ENCODE data around the gene CAMK2B.

The CAMK2B gene

DNA sequence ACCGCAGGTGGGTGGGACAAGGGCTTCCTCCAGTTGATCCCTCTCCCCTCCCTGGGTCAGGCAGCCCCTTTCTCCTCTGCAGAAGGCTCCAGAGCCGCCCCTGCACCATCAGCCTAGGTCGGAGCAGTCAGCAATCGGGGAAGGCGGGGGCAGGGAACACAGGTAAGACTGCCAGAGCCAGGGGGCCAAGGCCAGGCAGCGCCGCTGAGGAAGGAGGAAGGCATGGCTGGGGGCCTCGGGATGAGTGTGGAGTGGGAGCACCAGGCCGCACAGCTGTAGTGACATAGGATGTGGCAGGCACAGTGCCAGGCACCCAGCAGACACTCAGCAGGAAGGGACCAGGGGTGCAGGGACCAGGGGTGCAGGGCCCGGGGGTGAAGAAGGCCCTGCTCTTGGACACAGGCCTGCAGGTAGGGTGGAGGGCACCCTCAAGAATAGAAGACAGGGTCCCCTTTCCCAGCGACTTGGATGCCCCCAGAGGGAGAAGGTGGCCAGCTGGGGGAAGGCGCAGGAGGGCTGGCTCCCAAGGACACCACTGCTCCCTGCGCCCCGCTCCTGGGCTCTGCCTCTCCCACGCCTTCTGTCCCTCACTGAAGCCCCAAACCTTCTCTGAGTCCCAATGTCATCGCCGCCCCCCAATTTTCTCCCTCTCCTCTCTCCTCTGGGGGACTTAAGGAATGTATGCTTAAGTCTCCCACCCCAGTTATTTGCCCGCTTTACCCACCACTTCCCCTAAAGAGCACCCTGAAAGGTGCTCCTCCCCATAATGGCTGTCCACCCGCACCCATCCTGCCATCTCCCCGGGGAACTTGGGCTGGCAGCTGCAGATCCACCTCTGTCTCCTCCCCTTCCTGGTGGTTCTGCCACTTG is 38.5 kb downstream of the CAMK2B start:
- DNase-seq: no peak

DNA sequence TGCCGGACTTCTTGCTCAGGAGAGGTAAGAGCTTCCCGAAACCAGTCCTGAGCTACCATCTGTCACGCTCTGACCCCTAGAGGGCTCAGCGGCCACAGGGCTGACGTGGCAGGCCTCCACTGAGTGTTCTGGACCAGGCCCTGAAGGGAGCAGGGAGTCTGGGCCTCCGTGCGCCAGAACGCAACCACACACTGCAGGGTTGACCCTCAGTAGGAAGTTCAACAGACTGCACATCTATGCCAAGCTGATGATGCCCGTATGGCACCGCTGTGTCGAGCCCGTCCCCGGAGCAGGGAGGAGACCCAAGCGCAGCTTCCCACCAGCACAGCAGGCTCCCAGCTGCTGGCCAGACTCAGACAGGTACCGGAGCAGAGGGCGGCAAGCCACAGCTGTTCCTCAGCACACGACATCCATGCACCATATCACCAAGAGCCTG is 39.2 kb downstream of the CAMK2B start:
- DNase-seq: no peak

DNA sequence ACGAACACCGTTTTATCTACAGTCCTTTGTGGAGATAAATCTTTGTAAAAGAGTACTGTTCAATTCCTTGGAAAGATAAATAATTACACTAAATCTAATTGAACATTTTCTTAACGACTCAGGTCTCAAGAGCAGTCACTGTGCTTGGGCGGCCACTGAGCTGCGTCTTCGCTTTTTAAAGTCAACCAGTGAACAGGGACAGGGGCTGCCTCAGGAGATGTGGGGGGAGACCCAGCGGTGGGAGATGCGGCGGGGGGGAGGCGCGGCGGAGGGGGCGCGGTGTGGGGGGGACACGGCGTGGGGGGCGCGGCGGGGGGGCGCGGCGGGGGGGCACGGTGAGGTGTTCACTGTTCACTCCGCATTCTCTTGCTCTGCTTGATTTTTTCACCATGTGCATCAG is 39.8 kb downstream of the CAMK2B start:
- no peak for DNase-seq

DNA sequence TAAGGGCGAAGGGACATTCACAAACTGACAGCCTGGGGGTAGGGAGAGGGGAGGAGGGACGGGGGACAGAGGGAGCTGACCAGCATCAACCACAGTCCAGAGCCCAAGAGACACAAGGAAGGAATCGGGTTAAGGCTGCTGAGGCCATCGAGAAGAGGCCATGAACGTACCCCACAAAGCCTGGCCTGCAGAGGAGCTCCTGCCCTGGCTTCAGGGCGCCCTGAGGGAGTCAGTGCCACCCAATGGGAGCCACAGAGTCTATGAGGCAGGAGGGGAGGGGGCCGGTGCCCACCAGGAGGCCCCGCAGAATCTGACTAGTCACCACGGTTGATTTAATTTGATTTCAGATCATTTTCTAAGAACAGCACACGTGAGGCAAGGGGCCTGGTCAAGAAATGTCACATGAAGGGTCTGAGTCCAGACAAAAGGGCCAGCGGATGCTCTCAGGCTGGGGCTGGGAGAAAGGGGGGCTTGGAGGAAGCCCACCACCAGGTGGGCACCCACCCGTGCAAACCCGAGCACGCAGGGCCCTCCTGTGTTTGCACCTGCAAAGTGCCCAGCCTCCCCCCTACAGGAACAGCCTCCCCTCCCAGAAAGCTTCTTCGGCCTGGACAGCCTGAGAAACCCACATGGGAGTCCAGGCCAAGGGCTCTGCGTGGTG is 40.4 kb downstream of the CAMK2B start:
- no peak for DNase-seq

DNA sequence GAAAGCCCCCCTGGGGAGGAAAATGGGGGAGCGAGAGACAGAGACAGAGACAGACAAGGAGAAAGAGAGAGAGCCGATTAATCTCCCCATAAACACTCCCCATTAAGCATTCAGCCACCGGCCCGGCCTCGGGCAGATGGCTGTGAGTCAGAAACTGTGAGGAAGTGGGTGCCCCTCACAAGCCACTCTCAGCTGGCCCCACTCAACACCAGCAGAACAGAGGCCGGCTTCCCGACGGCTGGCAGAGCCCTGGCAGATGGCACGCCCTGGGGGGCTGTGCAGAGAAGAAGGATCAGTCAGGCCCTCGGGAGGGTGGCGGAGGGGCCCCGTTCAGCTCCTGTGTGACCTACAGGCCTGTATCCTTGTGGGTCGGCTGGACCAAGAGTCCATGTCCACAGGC is 41.2 kb downstream of the CAMK2B start:
- no peak for DNase-seq

DNA sequence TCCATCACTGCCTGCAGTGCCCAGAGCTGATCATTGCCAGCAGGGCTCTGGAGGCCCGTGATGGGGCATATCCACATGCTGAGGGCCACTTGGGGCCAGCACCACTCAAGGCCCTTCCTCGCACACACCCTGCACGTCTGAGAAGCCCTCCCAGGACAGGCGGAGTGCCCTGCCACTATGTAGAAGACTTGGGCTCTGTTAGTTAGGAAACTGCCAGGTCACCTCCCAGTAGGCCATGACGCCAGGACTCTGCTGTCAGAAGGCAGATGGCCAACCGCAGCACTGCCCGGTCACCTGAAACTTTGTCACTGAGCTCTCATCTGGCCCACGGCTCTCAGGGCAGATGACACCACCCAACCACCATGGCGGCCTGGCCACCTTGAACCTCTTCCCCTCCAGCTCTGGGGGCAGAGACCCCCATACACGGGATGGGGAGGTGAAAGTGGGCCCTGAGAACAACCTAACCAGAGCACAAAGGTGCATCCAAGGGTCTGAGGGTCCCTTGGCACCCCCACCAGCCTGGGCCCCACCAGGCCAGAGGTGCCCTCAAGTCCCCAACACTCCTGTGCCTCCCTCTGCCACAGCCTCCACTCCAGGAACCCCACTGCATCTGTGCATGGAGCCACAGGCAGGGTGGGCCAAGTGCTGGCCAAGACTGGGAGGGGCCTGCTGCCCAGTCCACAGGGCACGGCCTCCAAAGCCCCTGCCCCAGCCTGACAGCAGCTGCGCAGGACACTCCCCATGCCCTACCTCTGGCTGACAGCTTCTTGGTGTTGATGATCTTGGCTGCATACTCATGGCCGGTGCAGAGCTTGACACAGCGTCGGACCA is 41.8 kb downstream of the CAMK2B start:
- DNase-seq: no peak

DNA sequence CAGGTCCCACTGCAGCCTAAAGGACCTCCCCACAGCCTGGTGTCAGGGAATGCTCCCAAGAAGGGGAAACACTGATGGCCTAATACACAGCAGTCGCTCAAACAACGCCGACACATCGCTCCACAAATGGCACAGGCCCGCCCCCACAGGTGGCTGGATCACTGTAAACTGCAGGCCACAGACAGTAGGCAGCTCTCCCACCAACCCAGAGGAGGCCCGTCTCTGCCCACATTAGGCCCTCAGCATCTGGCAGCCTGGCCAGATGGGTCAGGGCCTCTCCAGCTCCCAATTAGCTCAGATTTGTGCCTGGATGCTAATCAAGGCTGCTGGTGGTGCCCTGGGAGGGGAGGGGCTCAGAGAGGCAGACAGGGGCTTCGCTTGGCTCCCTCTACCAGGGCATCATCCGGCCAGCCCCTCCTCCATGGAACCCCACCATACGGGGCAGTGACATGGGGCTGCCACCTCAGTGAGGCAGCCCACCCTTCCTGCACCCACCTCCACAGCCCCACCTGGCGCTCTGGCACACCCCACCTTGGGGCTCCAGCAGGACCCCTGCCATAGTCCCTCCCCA is 42.7 kb downstream of the CAMK2B start:
- no peak for DNase-seq

DNA sequence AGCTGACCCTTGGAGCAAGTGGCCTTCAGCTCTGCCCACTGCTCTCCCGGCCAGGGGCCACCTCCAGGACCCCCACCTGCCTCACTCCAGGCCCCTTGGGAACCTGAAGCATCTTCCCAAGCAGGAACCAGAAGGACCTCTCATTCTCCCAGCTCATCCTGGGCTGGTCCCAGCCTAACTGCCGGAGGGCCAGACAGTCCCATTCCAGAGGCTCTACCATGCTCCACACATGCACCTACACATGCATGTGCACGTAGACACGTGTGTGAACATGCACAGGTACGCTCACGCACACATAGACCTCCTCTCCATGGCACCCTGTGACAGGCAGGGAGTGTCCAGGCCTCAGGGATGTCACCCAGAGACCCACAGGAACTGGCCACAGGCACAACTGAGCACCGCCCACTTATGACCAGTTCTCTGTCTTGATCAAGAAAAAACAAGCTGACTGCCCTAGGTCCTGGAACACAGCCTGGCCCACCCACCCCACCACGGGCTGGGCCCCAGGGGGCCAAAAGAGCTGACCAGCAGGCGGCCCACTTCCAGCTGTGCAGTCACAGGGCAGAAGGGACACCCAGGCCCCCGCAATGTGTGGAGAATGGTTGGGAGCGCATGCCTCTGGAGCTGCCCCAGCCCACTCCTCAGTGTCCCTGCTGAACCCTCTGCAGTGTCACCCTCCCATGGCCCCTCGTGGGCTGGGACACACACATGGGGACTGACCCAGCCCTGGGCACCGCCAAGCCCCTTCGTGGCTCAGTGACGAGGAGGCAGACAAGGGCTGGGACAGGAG is 43.4 kb downstream of the CAMK2B start:
- no peak for DNase-seq

DNA sequence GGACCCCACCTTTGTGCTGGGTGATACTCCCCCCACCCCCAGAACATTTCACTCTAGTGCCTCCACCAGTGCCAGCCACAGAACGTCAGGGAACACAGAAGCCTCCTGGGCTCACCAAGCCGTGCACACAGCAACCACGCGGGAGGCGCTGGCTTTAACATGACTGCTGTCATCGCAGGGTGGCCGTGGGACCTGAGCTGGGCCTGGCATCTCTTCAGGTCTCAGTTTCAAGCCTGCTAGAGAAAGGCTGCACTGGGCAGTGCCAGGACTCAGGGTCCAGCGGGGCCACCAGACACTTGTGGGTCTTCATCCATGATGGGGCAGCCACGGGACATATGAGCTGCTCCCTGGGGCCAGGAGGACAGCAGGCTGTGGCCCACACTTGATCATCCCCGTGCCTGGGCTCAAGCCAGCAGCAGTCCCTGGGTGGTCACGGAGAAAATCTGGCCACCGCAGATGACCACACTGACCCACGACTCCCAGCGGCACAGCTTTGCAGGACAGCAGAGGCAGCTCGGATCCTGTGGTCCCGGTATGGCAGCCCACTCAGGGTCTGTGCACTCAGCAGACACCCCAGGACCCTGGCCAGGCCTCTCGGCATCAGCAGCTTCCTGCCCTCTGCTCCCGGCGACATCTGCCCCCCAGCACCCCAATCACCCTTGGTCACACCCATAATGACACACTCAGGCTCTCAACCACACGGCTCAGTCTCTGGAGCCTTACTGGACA is 44.2 kb downstream of the CAMK2B start:
- DNase-seq: no peak

DNA sequence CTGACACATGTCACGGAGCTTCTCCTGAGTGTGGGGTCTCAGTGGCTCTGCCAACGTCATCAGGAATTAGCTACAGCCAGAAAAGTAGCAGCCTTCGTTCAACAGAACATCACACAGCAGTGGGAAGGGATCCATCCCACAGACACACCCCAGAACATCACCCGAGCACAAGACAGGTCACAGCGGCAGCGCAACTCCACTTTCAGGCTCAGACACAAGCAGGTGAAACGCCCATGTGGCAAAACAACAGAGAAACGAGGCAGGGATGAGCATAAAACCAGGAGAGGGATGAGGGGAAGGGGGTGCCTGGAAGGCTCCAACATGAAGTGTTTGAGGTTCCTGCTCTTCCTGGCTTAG is 44.8 kb downstream of the CAMK2B start:
- no peak for DNase-seq

DNA sequence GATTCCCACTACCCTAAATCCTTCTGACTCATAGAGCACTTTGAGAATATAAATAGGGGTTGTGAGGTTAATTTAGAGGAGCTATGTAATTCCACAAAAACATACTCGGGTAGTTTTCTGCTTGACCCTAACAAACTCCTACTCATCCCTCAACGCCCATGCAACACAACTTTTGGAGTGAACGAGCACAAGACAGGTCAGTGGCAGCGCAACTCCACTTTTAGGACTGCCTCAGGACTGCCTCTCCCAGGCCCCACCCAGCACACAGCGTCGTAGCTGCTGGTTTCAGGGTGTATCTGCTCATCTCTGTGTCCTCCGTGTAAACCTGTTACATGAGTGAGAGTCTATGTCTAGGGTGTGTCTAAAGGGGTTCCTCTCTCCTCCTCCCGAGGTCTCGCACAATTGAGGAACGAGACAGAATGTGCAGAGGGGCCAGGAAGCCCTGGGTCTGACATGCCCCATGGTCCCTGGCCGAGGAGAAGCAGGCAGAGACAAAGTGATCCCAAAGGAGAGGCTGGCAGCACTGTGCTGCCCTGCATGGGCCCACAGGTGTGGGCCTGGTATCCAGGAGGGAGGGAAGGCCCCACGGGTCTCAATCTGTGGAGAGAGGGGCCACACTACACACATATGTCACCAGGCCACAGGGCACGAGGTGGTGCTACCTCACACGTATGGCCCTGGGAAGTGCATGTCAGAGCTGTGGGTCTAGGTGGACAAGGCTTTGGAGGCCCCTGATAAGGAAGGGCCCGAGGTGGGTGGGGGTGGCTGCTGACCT is 45.5 kb downstream of the CAMK2B start:
- no peak for DNase-seq

DNA sequence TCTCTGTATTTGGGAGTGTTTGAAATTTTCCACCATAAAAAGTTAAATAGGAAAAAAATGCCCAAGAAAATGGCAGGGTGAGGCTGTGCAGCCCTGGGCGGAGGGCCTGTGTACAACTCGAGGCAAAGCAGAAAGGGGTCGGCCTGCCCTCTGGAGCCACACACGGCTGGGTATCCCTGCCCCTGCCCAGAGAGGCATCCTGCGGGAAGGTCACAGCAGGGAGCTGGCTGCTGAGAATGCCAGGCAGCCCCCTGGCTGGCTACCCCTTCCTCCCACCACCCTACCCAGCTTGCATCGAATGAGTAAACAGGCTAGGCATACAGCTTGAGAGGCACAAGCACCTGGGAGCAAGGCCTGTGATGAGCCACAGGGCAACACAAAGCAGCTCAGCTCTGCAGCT is 46.1 kb downstream of the CAMK2B start:
- no peak for DNase-seq

DNA sequence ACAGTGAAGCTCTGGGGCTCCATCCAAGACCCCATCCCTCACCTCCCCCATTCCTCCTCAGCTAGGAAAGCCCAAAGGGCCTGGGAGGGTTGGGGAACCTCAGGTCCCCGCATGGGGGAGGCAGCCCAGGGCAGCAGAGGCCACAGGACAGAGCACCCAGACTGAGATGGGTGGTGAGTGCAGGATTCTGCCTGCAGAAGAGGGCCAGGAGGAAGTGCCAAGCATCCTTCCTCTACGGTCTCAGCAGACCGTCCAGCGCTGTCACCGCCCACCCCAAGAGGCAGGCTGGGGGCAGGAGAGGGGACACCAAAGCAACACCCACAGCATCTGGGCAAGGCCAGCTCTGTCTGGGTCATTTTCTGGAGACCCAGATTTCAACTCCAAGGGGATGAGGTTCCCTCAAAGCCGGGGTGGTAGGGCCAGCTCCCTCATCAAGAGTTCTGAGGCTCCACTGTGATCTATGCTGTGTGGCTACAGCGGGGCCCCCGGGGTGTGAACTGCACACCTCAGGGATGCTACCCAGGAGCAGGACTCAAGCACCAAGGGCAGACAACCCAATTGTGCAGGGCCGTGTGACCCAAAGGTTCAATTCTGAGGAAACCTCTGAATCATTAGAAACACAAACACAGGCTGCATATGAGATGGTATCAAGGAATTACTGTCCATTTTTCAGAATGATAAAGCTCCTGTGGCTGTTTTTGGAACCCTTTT is 46.8 kb downstream of the CAMK2B start:
- DNase-seq: no peak

DNA sequence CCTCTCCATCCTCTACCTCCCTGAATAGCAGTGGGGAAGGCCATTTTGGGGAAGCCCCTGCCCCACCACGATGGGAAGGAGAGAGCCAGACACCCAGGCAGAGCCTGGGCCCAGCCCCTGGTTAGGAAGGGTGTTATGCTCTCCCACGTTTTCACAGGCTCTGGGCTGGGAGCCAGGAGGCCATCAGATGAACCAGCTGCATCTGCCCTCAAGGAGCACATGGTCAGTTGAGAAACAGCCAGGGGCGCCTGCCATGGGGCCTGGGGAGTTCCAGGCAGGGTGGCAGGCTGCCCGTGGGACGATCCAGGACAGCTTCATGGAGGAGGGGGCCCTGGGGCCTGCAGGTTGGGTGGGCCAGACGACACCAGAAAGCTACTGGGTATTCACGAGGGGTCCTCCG is 47.5 kb downstream of the CAMK2B start:
- no peak for DNase-seq

DNA sequence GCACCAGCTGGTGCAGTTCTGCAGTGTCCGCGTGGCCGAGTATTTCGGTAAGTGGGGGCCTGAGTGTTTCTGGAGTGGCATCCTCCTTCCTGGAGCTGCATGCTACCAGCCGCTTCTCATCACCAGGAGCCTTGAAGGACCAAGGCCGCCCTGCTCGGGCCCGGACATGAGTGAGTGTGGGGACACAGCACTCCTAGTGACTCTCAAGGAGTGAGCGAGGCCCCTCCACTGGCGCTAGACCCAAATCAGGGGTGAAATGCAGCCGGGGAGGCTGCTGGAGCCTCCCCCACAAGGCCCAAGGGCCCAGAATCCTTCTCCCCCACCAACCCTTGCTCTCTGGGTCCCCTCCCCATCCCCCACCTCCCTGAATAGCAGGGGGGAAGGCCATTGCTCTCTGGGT is 48.0 kb downstream of the CAMK2B start:
- DNase-seq: no peak

DNA sequence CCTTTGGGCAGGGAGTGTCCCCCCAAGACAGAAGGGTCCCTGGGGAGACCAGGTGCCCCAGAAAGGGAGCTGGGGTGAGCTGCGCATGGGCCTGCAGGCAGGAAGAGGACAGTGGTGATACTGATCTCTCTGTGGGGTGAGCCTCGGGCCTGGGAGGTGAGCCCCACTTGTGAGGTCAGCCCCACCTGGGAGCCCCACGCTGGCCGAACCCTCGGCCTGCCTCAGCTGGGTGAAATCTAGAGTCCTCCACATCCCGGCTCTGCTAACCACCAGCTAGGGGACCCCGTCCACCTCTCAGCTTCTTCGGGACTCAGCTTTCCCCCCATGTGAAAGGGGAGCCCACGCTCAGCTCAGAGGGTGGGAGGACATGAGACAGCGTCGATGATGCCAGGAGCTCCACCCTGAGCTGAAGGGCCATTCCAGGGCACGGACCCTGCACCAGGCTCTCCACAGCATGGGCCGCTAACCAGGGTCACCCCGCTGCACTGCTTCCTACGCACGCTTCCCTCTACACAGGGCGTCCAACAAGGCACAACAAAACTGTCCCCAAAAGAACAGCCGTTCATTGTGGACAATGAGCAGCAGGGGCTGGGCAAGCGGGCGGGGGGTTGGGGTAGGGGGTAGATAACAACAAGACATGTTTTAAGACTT is 48.7 kb downstream of the CAMK2B start:
- DNase-seq: no peak

DNA sequence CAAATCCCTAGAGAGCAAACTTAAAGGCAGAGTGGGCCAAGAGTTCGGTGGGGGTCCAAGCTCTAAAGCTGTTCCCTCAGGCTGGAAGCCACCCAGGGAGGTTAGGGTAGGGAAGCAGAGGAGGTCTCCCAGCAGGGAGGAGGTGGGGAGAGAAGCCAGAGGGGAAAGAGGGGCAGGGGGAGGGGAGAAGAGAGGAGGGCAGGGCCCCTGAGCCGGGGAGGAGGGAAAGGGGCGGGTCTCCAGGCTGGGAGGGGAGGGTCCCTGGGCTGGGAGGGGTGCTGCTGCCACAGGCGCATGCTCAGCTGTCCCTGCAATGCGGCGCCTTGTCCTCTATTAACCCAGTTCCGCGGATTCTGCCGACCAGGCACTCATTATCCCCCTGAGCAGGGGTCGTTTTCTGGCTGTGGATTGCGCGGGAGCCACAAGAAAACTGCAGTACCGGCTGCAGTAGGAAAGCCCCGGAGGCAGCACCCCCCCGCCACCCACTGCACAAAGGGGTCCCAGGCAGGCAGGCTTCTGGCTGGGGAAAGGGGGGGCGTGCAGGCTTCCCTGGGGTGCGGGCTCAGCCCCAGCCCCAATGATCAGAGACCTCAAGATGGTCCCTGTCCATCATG is 49.3 kb downstream of the CAMK2B start:
- peak; percentile 29 for DNase-seq

DNA sequence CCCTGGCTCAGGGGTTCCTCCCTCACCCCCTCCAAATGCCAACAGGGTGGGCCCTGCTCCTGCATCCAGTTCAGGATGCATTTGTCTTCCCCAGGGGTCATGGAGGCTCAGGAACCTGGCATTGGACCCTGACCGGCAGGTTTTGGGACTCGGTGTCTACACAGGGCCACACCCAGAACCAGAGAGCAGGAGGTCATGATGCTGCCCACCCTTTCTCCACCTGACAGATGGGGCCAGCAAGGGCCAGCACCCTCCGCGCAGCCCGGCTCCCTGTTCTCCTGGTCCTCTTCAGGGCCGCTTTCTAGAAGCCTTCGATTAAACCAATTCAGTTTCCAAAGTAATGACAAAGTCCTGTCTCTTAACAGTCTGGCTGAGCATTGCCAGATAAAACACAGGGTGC is 50.2 kb downstream of the CAMK2B start:
- no peak for DNase-seq

DNA sequence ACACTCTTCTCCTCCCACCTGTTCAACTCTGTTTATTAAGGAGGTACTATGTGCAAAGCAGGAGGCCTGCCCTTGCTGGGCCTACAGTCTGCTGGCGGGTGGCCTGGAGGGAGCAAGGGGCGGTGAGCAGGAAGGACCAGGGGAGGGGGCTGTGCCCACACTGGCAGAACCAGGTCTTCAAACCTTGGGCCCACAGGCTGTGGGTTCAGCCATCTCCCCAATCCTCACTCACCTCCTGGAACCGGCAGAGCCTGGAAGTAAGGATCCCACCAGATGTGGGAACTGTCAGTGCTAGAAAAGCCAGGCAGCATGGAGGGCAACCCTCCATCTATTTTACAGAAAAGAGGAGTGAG is 50.8 kb downstream of the CAMK2B start:
- DNase-seq: no peak
